K562 (cell line): ENCODE results near the gene PCBP3. TPM values are rescaled to one million over a fixed set of nuclear protein-coding genes. Genes with fewer than 3 reads are reported as not detected.

ENCODE experiments used
- ATAC-seq: fragments of 200-7000 bp; cut with Tn5 transposase; 3 replicates; pipeline ENCODE4 v1.9.1; 2020; ENCODE audit warnings: moderate library complexity
- BruUV-seq: library from RNA; stranded (reverse); fragments of 400-500 nt; replicated peaks from 2 replicates; lab custom pipeline; 2021; lab: Mats Ljungman, UMichigan
- CTCF ChIA-PET: fragments of 300-600 bp; formaldehyde crosslinking; extraction: SDS; loops from one replicate; lab custom pipeline; 2021; ENCODE audit warnings: low intra/inter-chr PET ratio; lab: Yijun Ruan, JAX
- POLR2A ChIA-PET: fragments of 300-600, 350-650 bp; sonication (Branson Sonifier 250); formaldehyde crosslinking; extraction: SDS; loops from one replicate; lab custom pipeline; 2021; ENCODE audit warnings: antibody characterized with exemption, inconsistent platforms; lab: Yijun Ruan, JAX
- DNase-seq, 4 experiments: peaks; one replicate each; pipeline versions ENCODE4 v3.0.0 to v3.0.0-alpha.2; 2011 to 2018; ENCODE audit warnings: low spot score in 3 of 4, mixed read lengths in 3 of 4; ENCODE audit errors: extremely low read depth in 1 of 4
- FAIRE-seq: peaks from 2 replicates; lab custom pipeline; 2011; peaks lifted over from hg19 to GRCh38; lab: Jason Lieb, UNC
- H2AFZ ChIP-seq: 2 replicates; pipeline ENCODE4 v1.6.0; 2011; ENCODE audit warnings: low read depth, low read length, control low read depth, inconsistent platforms
- H3K27ac ChIP-seq: fragments of 200-600 bp; 3 replicates; pipeline ENCODE4 v1.8.0; 2011; ENCODE audit warnings: low read depth, mild to moderate bottlenecking, control low read depth, inconsistent platforms, low read length, moderate library complexity, mixed read lengths; ENCODE audit errors: extremely low read depth
- H3K27me3 ChIP-seq, 2 experiments: fragments of 300-600 bp in 1 of 2; 2 replicates in 1 of 2; 3 replicates in 1 of 2; pipeline versions ENCODE4 v1.6.0 to v1.8.0; 2011; ENCODE audit warnings: inconsistent platforms in 2 of 2, low read length in 2 of 2, mild to moderate bottlenecking in 1 of 2, mixed read lengths in 1 of 2, moderate library complexity in 1 of 2; ENCODE audit not compliant: control insufficient read depth in 2 of 2, insufficient read depth in 2 of 2
- H3K36me3 ChIP-seq: fragments of 300-600 bp; 3 replicates; pipeline ENCODE4 v1.8.0; 2011; ENCODE audit warnings: mild to moderate bottlenecking, low read length, inconsistent platforms; ENCODE audit not compliant: control insufficient read depth, insufficient read depth
- H3K4me1 ChIP-seq, 2 experiments: fragments of 200-600 bp in 1 of 2; replicated peaks in 1 of 2; 2 replicates in 1 of 2; 3 replicates in 1 of 2; pipeline versions ENCODE4 v1.5.1 to v1.8.0; 2011; ENCODE audit warnings: inconsistent platforms in 2 of 2, low read length in 2 of 2, mild to moderate bottlenecking in 1 of 2, mixed read lengths in 1 of 2, moderate library complexity in 1 of 2; ENCODE audit not compliant: control insufficient read depth in 2 of 2, insufficient read depth in 2 of 2
- H3K4me2 ChIP-seq: 2 replicates; pipeline ENCODE4 v1.6.1; 2011; ENCODE audit warnings: low read length, control low read depth, inconsistent platforms, mixed read lengths; ENCODE audit not compliant: insufficient read depth
- H3K4me3 ChIP-seq: fragments of 200-600 bp; sonication (generic), shearing (Covaris generic); 2 replicates; pipeline ENCODE4 v1.5.1; 2016; ENCODE audit warnings: control low read depth, inconsistent platforms
- H3K79me2 ChIP-seq: fragments of 200-600 bp; 3 replicates; pipeline ENCODE4 v1.8.0; 2011; ENCODE audit warnings: low read length, inconsistent platforms; ENCODE audit not compliant: control insufficient read depth, insufficient read depth
- H3K9ac ChIP-seq, 2 experiments: 2 replicates each; pipeline versions ENCODE4 v1.6.0 to v1.6.1; 2011; ENCODE audit warnings: low read depth in 2 of 2, low read length in 2 of 2, control low read depth in 1 of 2, inconsistent platforms in 1 of 2, mild to moderate bottlenecking in 1 of 2, mixed read lengths in 1 of 2; ENCODE audit not compliant: insufficient read depth in 1 of 2
- H3K9me1 ChIP-seq: one replicate; pipeline ENCODE4 v1.6.0; 2011; ENCODE audit warnings: inconsistent platforms, mild to moderate bottlenecking, low read length, moderate library complexity; ENCODE audit not compliant: control insufficient read depth, insufficient read depth
- H3K9me3 ChIP-seq: replicated peaks from 2 replicates; pipeline ENCODE4 v1.5.1; 2011; ENCODE audit warnings: low read depth, low read length, inconsistent platforms; ENCODE audit not compliant: control insufficient read depth, insufficient read depth
- H4K20me1 ChIP-seq: replicated peaks from 2 replicates; pipeline ENCODE4 v1.6.1; 2011; ENCODE audit warnings: low read length, inconsistent platforms, mixed read lengths; ENCODE audit not compliant: control insufficient read depth, insufficient read depth
- ATF3 ChIP-seq, 2 experiments: fragments of 450-650 bp in 1 of 2; sonication (generic) in 1 of 2; formaldehyde crosslinking in 1 of 2; IDR thresholded peaks in 1 of 2; conservative IDR thresholded peaks in 1 of 2; 2 replicates each; pipeline versions ENCODE4 v1.6.1 to v1.8.1; 2016 to 2023; ENCODE audit warnings: mild to moderate bottlenecking in 2 of 2, moderate library complexity in 2 of 2, inconsistent platforms in 1 of 2, missing genetic modification reagents in 1 of 2
- ELF4 ChIP-seq: fragments of 450-650 bp; formaldehyde crosslinking; IDR thresholded peaks from 2 replicates; pipeline ENCODE4 v1.4.0; 2022; ENCODE audit warnings: missing genetic modification characterization
- FOXK1 ChIP-seq: sonication (generic); formaldehyde crosslinking; IDR thresholded peaks from 2 replicates; pipeline ENCODE4 v1.8.0; 2022; ENCODE audit warnings: missing genetic modification reagents, mild to moderate bottlenecking, borderline replicate concordance
- HDAC1 ChIP-seq, 2 experiments: fragments of 450-650 bp; IDR thresholded peaks; 2 replicates each; pipeline ENCODE4 v1.6.1; 2016 to 2017; ENCODE audit warnings: inconsistent platforms in 1 of 2, mild to moderate bottlenecking in 1 of 2, moderate library complexity in 1 of 2
- HLTF ChIP-seq: fragments of 450-650 bp; IDR thresholded peaks from 2 replicates; pipeline ENCODE4 v1.6.1; 2016
- MAFG ChIP-seq: fragments of 450-650 bp; conservative IDR thresholded peaks from 2 replicates; pipeline ENCODE4 v1.6.1; 2016; ENCODE audit warnings: missing genetic modification characterization, missing compliant biosample characterization
- MBD1 ChIP-seq: fragments of 250-450 bp; sonication (Bioruptor Pico); IDR thresholded peaks from 2 replicates; pipeline ENCODE4 v1.8.0; 2022; ENCODE audit warnings: inconsistent platforms
- MCM3 ChIP-seq: fragments of 450-650 bp; IDR thresholded peaks from 2 replicates; pipeline ENCODE4 v1.6.1; 2016
- MECOM ChIP-seq: fragments of 250-450 bp; sonication (Bioruptor Pico); IDR thresholded peaks from 2 replicates; pipeline ENCODE4 v1.8.0; 2022; ENCODE audit warnings: inconsistent platforms
- SOX6 ChIP-seq: fragments of 450-650 bp; IDR thresholded peaks from 2 replicates; pipeline ENCODE4 v1.6.1; 2014; ENCODE audit warnings: mild to moderate bottlenecking
- SRSF3 ChIP-seq: fragments of 200-400 bp; formaldehyde crosslinking; IDR thresholded peaks from 2 replicates; pipeline ENCODE4 v1.6.1; 2016; ENCODE audit warnings: mild to moderate bottlenecking, low read length, moderate library complexity; ENCODE audit not compliant: insufficient read depth
- XRCC3 ChIP-seq: fragments of 450-650 bp; IDR thresholded peaks from 2 replicates; pipeline ENCODE4 v1.6.1; 2017; ENCODE audit warnings: mild to moderate bottlenecking, moderate library complexity
- ZBTB8A ChIP-seq: fragments of 450-650 bp; IDR thresholded peaks from 2 replicates; pipeline ENCODE4 v1.6.1; 2018; ENCODE audit warnings: mild to moderate bottlenecking, moderate library complexity; ENCODE audit not compliant: partially characterized antibody
- ZNF212 ChIP-seq: fragments of 450-650 bp; formaldehyde crosslinking; IDR thresholded peaks from 2 replicates; pipeline ENCODE4 v1.4.0; 2020; ENCODE audit warnings: mild to moderate bottlenecking
- ZNF23 ChIP-seq: fragments of 250-450 bp; sonication (Bioruptor Pico); IDR thresholded peaks from 2 replicates; pipeline ENCODE4 v1.4.0; 2020; ENCODE audit warnings: mild to moderate bottlenecking
- ZNF253 ChIP-seq: fragments of 250-450 bp; sonication (Bioruptor Pico); conservative IDR thresholded peaks from 2 replicates; pipeline ENCODE4 v1.6.1; 2021; ENCODE audit warnings: mild to moderate bottlenecking
- ZNF507 ChIP-seq: conservative IDR thresholded peaks from 2 replicates; pipeline ENCODE4 v1.6.1; 2017; ENCODE audit warnings: missing genetic modification characterization, missing compliant biosample characterization
- ZNF77 ChIP-seq: fragments of 250-450 bp; sonication (Bioruptor Pico); IDR thresholded peaks from 2 replicates; pipeline ENCODE4 v1.5.0; 2020
- WGBS: fragments of 100-300 bp; shearing (Covaris generic); methylation state at CpG from one replicate; pipeline ENCODE4 v1.1.6; 2016; ENCODE audit warnings: low coverage, mixed read lengths; ENCODE audit not compliant: insufficient coverage; ENCODE audit errors: missing lambda C conversion rate; 5-methylcytosine and 5-hydroxymethylcytosine counted together
- in situ Hi-C: fragments of 300-500 bp; cut with MboI; formaldehyde crosslinking; loops from 4 replicates; pipeline ENCODE4 v1.15.0; 2018; ENCODE audit warnings: inconsistent platforms, mixed read lengths
- intact Hi-C: fragments of 100-400 bp; cut with micrococcal nuclease; formaldehyde crosslinking; loops from 2 replicates; pipeline ENCODE4 v1.14.2; 2022
- polyA plus RNA-seq, 8 experiments: library from polyadenylated mRNA; depleted of rRNA in 4 of 8; stranded (reverse) in 5 of 8; unstranded in 3 of 8; fragments of >200 nt; fragmentation: Nextera tagmentation in 2 of 8; fragmentation: Illumina TruSeq in 1 of 8; extraction: Ambion mirVana in 2 of 8; extraction: Trizol in 1 of 8; gene quantifications; 2 replicates each; pipeline versions ENCODE4 v1.2.1 to v1.2.3, GENCODE V29; 2011 to 2014; ENCODE audit warnings: inconsistent platforms in 1 of 8, missing spikeins in 1 of 8
- total RNA-seq, 7 experiments: library from RNA; depleted of rRNA in 6 of 7; stranded (reverse); fragments of >200 nt in 6 of 7; fragmentation: Illumina TruSeq in 2 of 7; extraction: Trizol in 2 of 7; gene quantifications; 2 replicates each; pipeline versions ENCODE4 v1.2.1 to v1.2.3, GENCODE V29; 2011 to 2021; ENCODE audit warnings: low replicate concordance in 1 of 7
- TF ChIP-seq, protein P1 (sequence below): fragments of 250-450 bp; sonication (Bioruptor Pico); IDR thresholded peaks from 2 replicates; pipeline ENCODE4 v1.4.0; 2020; ENCODE audit warnings: borderline replicate concordance
- TF ChIP-seq, protein P2 (sequence below): fragments of 450-650 bp; formaldehyde crosslinking; IDR thresholded peaks from 2 replicates; pipeline ENCODE4 v1.4.0; 2020; ENCODE audit warnings: mild to moderate bottlenecking

Gene PCBP3
- total and polyA plus RNA-seq, 9 of the 15 experiments (the other 6 are each of a cell fraction or from before 2014, with no cell fraction given), result 0.18 TPM; not detected in 8

GRCh38 chr21:45843426-45843825 is 199.9 kb downstream of the PCBP3 start:
- in situ Hi-C loops, result loop anchor here (25.0 kb wide), 1 partner anchor 881 kb away; no protein-coding TSS in a partner anchor
- Histone ChIP-seq H3K4me1 (no peaks in the 10 kb centered on the region), H3K4me3 (no peak overlapping the region), H4K20me1 (no peaks in the 10 kb centered on the region), H3K9me3 (no peaks in the 10 kb centered on the region; the same call in 1 of the 2 replicates), H3K36me3 (no peaks in the 10 kb centered on the region), H3K4me2 (no peak overlapping the region), H3K9me1 (no peaks in the 10 kb centered on the region), H3K27me3 (peaks cover 11 to 29% of the 10 kb centered on the region in 2 experiments), H3K79me2 (no peaks in the 10 kb centered on the region), H3K27ac (no peak overlapping the region), H3K9ac (no peak overlapping the region), H2AFZ (no peak overlapping the region)
- FAIRE-seq, result no peak
- intact Hi-C loops, result no loop called here
- TF ChIP-seq ZNF253 (CRISPR knock-in tag) (no peak), HLTF (no peak), HDAC1 (IDR thresholded peaks at IDR 0.05) (no peak), MCM3 (no peak), SOX6 (no peak), ZNF77 (CRISPR knock-in tag) (no peak), MECOM (CRISPR knock-in tag) (no peak), ZNF212 (no peak), ZBTB8A (no peak), FOXK1 (no peak), MAFG (tag) (no peak), ATF3 (IDR thresholded peaks at IDR 0.05) (no peak), ATF3 (CRISPR knock-in tag; conservative IDR thresholded peaks at IDR 0.05) (no peak), ZNF23 (no peak), XRCC3 (no peak), SRSF3 (no peak), MBD1 (no peak), ZNF507 (tag) (no peak), ELF4 (CRISPR knock-in tag) (no peak)
- TF ChIP-seq, protein P1, sequence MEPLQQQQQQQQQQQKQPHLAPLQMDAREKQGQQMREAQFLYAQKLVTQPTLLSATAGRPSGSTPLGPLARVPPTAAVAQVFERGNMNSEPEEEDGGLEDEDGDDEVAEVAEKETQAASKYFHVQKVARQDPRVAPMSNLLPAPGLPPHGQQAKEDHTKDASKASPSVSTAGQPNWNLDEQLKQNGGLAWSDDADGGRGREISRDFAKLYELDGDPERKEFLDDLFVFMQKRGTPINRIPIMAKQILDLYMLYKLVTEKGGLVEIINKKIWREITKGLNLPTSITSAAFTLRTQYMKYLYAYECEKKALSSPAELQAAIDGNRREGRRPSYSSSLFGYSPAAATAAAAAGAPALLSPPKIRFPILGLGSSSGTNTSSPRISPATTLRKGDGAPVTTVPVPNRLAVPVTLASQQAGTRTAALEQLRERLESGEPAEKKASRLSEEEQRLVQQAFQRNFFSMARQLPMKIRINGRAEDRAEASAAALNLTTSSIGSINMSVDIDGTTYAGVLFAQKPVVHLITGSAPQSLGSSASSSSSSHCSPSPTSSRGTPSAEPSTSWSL (CRISPR knock-in tag), result no peak
- TF ChIP-seq, protein P2, sequence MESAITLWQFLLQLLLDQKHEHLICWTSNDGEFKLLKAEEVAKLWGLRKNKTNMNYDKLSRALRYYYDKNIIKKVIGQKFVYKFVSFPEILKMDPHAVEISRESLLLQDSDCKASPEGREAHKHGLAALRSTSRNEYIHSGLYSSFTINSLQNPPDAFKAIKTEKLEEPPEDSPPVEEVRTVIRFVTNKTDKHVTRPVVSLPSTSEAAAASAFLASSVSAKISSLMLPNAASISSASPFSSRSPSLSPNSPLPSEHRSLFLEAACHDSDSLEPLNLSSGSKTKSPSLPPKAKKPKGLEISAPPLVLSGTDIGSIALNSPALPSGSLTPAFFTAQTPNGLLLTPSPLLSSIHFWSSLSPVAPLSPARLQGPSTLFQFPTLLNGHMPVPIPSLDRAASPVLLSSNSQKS (CRISPR knock-in tag), result no peak
- no peak for ATAC-seq
- BruUV-seq, result no TSS peak
- WGBS, result 0% methylated on average over 2 of the region's 2 CpGs
- ChIA-PET POLR2A (no interaction called here), CTCF (no interaction called here)
- no peak for DNase-seq
